GM18909 (cell line): ENCODE measurements around the gene NINL.
"Not testable (repeated sequence)": the region's sequence is repeated elsewhere in the genome, so short reads cannot be mapped to it uniquely, and the experiment has no call there.

Experiments used
- ATAC-seq: cut with Tn5 transposase; IDR thresholded peaks from one replicate; pipeline ENCODE4 v1.9.1; 2021; ENCODE audit warnings: mild to moderate bottlenecking; ENCODE audit not compliant: unreplicated experiment, poor library complexity

The NINL gene

GRCh38 chr20:25600632-25601031, 15.3 kb upstream of the NINL start:
- ATAC-seq: no peak

GRCh38 chr20:25592135-25592852, 7.0 kb upstream of the NINL start:
- ATAC-seq: no peak

GRCh38 chr20:25590778-25591177, 5.4 kb upstream of the NINL start:
- not testable (repeated sequence) for ATAC-seq

GRCh38 chr20:25588491-25588890, 3.2 kb upstream of the NINL start:
- no peak for ATAC-seq

GRCh38 chr20:25587536-25587935, 2.2 kb upstream of the NINL start:
- ATAC-seq: no peak

- ATAC-seq: no peak
Measured at GRCh38 chr20:25586877-25587276, 1.5 kb upstream of the NINL start.

- not testable (repeated sequence) for ATAC-seq
Measured at GRCh38 chr20:25583607-25584006, 1.7 kb downstream of the NINL start.

- ATAC-seq: no peak
Measured at GRCh38 chr20:25580711-25581110, 4.6 kb downstream of the NINL start.

GRCh38 chr20:25579081-25579770, 6.1 kb downstream of the NINL start:
- no peak for ATAC-seq

- no peak for ATAC-seq
Measured at GRCh38 chr20:25576783-25577530, 8.4 kb downstream of the NINL start.

- no peak for ATAC-seq
Measured at GRCh38 chr20:25574411-25574810, 10.9 kb downstream of the NINL start.

GRCh38 chr20:25573288-25574251, 11.8 kb downstream of the NINL start:
- no peak for ATAC-seq

- no peak for ATAC-seq
Measured at GRCh38 chr20:25571817-25572216, 13.5 kb downstream of the NINL start.

- no peak for ATAC-seq
Measured at GRCh38 chr20:25571240-25571639, 14.1 kb downstream of the NINL start.

GRCh38 chr20:25570148-25570530, 15.2 kb downstream of the NINL start:
- no peak for ATAC-seq

- ATAC-seq: no peak
Measured at GRCh38 chr20:25567286-25567685, 18.0 kb downstream of the NINL start.

- no peak for ATAC-seq
Measured at GRCh38 chr20:25566821-25567220, 18.5 kb downstream of the NINL start.

GRCh38 chr20:25565578-25566157, 19.7 kb downstream of the NINL start:
- ATAC-seq: no peak

- ATAC-seq: no peak
Measured at GRCh38 chr20:25563876-25564275, 21.5 kb downstream of the NINL start.

GRCh38 chr20:25563362-25563761, 22.0 kb downstream of the NINL start:
- no peak for ATAC-seq
